ENCODE data around the gene IFT52.

GRCh38 chr20:43695571-43695970 lies 104.8 kb downstream of the IFT52 start:
- TF ChIP-seq CTCF (conservative IDR thresholded peaks at IDR 0.05; ENCODE audit: low read length) (no peak), EZH2phosphoT487 (IDR thresholded peaks at IDR 0.05; ENCODE audit: borderline replicate concordance, low read depth, low read length) (no peak)

All from OCI-LY7 (cell line).